Urinary bladder (tissue), 4 donors: ENCODE results near the gene TRIM17. TPM values are rescaled to one million over a fixed set of nuclear protein-coding genes. Genes with fewer than 3 reads are reported as not detected.

Experiments
- DNase-seq: peaks from one replicate; pipeline ENCODE4 v3.0.0-alpha.2; 2015; ENCODE audit errors: extremely low spot score
- H3K27ac ChIP-seq: one replicate; pipeline ENCODE4 v1.5.1; 2013; ENCODE audit warnings: low read depth, mild to moderate bottlenecking, moderate library complexity
- H3K36me3 ChIP-seq: one replicate; pipeline ENCODE4 v1.6.1; 2013; ENCODE audit warnings: mild to moderate bottlenecking, moderate library complexity; ENCODE audit not compliant: insufficient read depth
- H3K4me1 ChIP-seq: one replicate; pipeline ENCODE4 v1.6.1; 2013; ENCODE audit warnings: mild to moderate bottlenecking, moderate library complexity; ENCODE audit not compliant: insufficient read depth
- H3K4me3 ChIP-seq: one replicate; pipeline ENCODE4 v1.5.1; 2013; ENCODE audit warnings: low read depth, low read length
- WGBS: extraction: QIAGEN DNeasy Blood & Tissue Kit; methylation state at CpG from one replicate; pipeline ENCODE4 v1.1.7; 2013; 5-methylcytosine and 5-hydroxymethylcytosine counted together
- polyA plus RNA-seq: library from polyadenylated mRNA; stranded (reverse); fragments of 200-250 nt; gene quantifications from one replicate; pipeline ENCODE4 v1.2.3, GENCODE V29; 2013
- total RNA-seq: library from RNA; depleted of rRNA; stranded (reverse); fragments of >200 nt; gene quantifications from one replicate; pipeline ENCODE4 v1.2.3, GENCODE V29; 2014
- donor health status: healthy with polysubstance abuse.
- donor health status: healthy.

TRIM17 gene
- total and polyA plus RNA-seq, 2 donors, result 0.57 to 1.9 TPM

DNA sequence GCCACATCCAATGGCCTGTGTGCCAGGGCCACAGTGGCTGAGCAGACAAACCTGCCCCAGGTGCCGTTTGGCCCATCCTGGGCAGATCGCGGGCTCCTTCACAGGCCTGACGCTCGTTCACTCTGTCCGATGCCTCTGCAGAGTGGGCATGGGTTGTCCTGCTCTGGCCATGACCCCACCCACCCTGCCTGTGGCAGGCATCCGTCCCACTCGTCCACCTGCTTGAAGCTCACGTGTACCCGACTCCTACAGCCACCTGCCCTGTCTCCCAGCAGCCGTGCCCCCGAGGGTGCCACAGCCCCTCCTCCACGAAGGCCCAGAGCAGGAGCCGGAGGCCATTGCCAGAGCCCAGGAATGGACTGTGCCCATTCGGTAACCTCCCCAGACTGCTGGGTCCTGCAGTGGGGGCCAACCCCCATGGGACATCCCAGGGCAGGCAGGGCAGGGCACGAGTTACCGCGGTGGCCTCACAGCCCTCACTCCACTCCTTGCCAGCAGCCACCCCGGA, 51.9 kb downstream of the TRIM17 start:
- no peaks in the 10 kb centered on the region for H3K4me1 ChIP-seq
- H3K4me3 ChIP-seq, result no peak overlapping the region
- no peak for DNase-seq
- H3K36me3 ChIP-seq, result no peaks in the 10 kb centered on the region
- no peak overlapping the region for H3K27ac ChIP-seq
- WGBS, result 88% methylated on average over 19 of the region's 19 CpGs

DNA sequence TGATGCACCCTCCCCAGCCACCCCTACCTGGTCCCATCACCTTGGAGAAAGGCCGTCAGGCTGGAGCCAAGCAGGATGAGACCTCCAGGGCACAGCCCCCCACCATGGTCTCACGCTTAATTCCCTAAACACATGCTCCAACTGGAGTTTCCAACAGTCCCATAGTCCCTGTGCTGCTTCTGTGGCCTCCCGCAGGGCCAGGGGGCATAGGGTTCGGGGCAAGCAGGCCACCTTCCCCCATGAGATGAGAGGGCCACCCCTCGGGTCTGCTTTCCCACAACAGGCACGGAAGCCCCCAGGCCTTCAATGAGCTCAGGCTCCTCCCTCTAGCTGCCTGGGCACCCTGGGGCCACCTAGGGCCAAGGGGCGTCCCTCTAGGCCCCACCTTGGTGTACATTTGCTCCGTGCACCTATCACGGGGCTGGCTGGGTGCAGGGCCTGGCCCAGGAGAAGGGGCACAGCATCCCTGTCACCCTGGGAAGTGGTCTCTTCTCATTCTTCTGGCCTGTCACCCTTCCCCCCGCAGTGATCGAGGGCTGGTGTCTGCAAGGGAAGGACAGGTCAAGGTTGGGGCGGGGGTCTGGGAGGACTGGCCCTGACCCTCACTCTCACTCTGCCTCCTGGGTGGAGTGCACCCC, 52.5 kb downstream of the TRIM17 start:
- DNase-seq, result no peak
- 83% methylated on average over 12 of the region's 12 CpGs for WGBS
- H3K27ac ChIP-seq, result no peak overlapping the region
- H3K4me3 ChIP-seq, result no peak overlapping the region
- no peaks in the 10 kb centered on the region for H3K4me1 ChIP-seq
- no peaks in the 10 kb centered on the region for H3K36me3 ChIP-seq

GRCh38 chr1:228363686-228364067, 53.0 kb downstream of the TRIM17 start:
- Histone ChIP-seq H3K4me1 (no peaks in the 10 kb centered on the region), H3K36me3 (no peaks in the 10 kb centered on the region), H3K27ac (no peak overlapping the region), H3K4me3 (no peak overlapping the region)
- WGBS, result 77% methylated on average over 9 of the region's 9 CpGs
- no peak for DNase-seq

GRCh38 chr1:228362884-228363450, 53.7 kb downstream of the TRIM17 start:
- WGBS, result 85% methylated on average over 4 of the region's 4 CpGs
- Histone ChIP-seq H3K36me3 (no peaks in the 10 kb centered on the region), H3K27ac (no peak overlapping the region), H3K4me1 (no peaks in the 10 kb centered on the region), H3K4me3 (no peak overlapping the region)
- DNase-seq, result no peak

- Histone ChIP-seq H3K4me1 (no peaks in the 10 kb centered on the region), H3K27ac (no peak overlapping the region), H3K4me3 (no peak overlapping the region), H3K36me3 (no peaks in the 10 kb centered on the region)
- DNase-seq, result no peak
- WGBS, result 80% methylated on average over 18 of the region's 18 CpGs
Observed at GRCh38 chr1:228362141-228362883, 54.3 kb downstream of the TRIM17 start.

- WGBS, result 77% methylated on average over 26 of the region's 26 CpGs
- Histone ChIP-seq H3K4me1 (no peaks in the 10 kb centered on the region), H3K4me3 (no peak overlapping the region), H3K36me3 (no peaks in the 10 kb centered on the region), H3K27ac (no peak overlapping the region)
- DNase-seq, result no peak
Observed at GRCh38 chr1:228361314-228362140, 55.1 kb downstream of the TRIM17 start.

- H3K36me3 ChIP-seq, result no peaks in the 10 kb centered on the region
- H3K4me3 ChIP-seq, result no peak overlapping the region
- no peak overlapping the region for H3K27ac ChIP-seq
- DNase-seq, result no peak
- H3K4me1 ChIP-seq, result no peaks in the 10 kb centered on the region
- 86% methylated on average over 19 of the region's 19 CpGs for WGBS
Observed at GRCh38 chr1:228360533-228361313, 55.9 kb downstream of the TRIM17 start.

GRCh38 chr1:228359613-228360532, 56.8 kb downstream of the TRIM17 start:
- no peak overlapping the region for H3K27ac ChIP-seq
- DNase-seq, result no peak
- 90% methylated on average over 45 of the region's 45 CpGs for WGBS
- no peaks in the 10 kb centered on the region for H3K36me3 ChIP-seq
- no peak overlapping the region for H3K4me3 ChIP-seq
- no peaks in the 10 kb centered on the region for H3K4me1 ChIP-seq

DNA sequence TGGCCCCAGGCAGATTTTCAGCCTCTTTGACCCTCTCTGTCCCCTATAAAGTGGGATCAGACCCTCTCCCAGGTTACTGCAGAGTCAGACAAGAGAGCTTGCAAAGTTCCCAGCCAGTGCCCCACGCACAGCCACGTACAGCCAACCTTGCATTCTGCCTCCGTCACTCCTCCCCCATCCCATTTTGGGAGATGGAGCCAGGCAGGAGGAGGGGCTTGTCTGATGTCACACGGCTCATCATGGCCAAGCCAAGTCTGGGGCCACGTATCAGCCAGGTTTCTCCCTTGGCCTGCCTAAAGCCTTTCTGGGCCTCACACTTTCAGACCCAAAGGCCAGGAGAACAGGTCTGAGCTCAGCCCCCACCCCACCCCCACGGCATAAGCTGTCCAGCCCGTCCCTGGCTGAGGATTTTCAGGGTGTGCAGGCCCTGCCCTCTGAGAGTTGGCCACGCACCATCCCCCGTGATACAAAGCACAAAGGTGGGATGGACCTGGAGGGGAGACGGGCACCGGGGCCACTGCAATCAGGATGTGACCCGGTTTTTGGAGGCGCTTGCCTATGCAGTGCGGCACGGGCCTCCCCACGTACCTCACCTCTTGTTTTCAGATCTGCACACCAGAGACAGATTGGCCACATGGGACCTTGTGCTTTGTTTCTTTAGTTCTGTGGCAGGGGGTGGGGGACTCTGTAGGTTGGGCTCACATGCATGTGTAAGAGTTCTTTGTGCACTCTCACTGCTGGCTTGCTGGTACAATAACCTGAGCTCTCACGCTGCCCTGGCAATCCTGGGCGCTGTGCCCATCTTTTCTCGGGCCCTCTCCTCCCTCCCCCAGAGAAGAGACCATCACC, 57.7 kb downstream of the TRIM17 start:
- no peaks in the 10 kb centered on the region for H3K36me3 ChIP-seq
- H3K27ac ChIP-seq, result no peak overlapping the region
- no peak for DNase-seq
- WGBS, result 89% methylated on average over 19 of the region's 19 CpGs
- H3K4me3 ChIP-seq, result no peak overlapping the region
- no peaks in the 10 kb centered on the region for H3K4me1 ChIP-seq

GRCh38 chr1:228358039-228358763, 58.5 kb downstream of the TRIM17 start:
- Histone ChIP-seq H3K36me3 (no peaks in the 10 kb centered on the region), H3K4me1 (no peaks in the 10 kb centered on the region), H3K4me3 (no peak overlapping the region), H3K27ac (no peak overlapping the region)
- no peak for DNase-seq
- whole genome bisulfite sequencing, result 73% methylated on average over 4 of the region's 4 CpGs
